Amygdala (tissue), 56 donors: ENCODE data around the gene TMEM138.
"Not testable (repeated sequence)": the region's sequence is repeated elsewhere in the genome, so short reads cannot be mapped to it uniquely, and the experiment has no call there.

Experiments
- DNase-seq, 56 donors: peaks; one replicate each; lab custom pipeline; 2025; lab: John Stamatoyannopoulos, UW

TMEM138 gene

DNA sequence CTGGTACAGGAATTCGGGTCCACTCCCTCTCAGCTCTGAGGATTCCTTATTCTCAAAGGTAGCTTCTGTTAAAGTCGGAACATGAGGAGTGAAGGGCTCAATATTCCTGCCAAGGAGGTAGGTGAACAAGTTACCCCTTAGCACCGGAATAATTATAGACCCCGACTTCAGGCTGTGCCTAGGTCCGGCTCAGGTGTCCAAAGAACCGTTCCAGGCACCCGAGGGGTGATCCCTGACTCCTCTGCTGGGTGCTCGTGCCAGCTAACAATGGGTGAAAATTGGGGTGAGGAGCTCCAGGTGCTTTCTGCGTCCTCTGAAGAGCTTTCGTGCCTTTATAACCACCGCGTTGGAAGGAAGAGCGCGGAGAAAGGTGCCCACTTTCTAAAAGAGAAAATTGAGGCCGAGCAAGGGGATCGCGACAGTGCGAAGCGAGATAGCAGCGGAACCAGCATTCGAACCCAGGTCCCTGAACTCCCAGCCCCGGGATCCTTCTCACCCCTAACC, 885 bp upstream of the TMEM138 start:
- peak in 1 of 56 donors; percentile 45 for DNase-seq

GRCh38 chr11:61362542-61362875, 335 bp downstream of the TMEM138 start:
- DNase-seq, result peak in 2 of 56 donors; percentile 59 to 64

DNA sequence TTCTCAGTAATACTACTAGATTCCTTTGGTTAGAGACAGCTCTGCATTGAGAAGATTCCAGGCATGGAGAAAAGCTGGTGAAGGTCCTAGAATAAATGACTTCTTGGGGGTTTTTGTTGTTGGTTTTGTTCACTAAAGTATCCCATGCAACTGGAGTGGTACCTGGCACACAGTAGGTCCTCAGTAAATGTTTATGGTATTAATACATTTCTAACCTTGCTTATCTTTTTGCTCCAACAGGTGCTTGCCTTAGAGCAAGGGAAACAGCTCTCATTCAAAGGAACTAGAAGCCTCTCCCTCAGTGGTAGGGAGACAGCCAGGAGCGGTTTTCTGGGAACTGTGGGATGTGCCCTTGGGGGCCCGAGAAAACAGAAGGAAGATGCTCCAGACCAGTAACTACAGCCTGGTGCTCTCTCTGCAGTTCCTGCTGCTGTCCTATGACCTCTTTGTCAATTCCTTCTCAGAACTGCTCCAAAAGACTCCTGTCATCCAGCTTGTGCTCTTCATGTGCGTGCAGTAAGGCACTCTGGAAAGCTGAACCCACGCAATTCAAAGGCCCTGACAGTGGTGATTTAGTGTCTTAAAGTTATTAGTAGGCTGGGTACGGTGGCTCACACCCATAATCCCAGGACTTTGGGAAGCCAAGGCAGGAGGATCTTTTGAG, 2.0 kb downstream of the TMEM138 start:
- DNase-seq, result no peak

GRCh38 chr11:61367406-61367805, 5.2 kb downstream of the TMEM138 start:
- DNase-seq, result no peak

DNA sequence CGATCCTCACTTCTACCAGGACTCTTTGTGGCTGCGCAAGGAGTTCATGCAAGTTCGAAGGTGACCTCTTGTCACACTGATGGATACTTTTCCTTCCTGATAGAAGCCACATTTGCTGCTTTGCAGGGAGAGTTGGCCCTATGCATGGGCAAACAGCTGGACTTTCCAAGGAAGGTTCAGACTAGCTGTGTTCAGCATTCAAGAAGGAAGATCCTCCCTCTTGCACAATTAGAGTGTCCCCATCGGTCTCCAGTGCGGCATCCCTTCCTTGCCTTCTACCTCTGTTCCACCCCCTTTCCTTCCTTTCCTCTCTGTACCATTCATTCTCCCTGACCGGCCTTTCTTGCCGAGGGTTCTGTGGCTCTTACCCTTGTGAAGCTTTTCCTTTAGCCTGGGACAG, 6.5 kb downstream of the TMEM138 start:
- no peak for DNase-seq

GRCh38 chr11:61369372-61370348, 7.5 kb downstream of the TMEM138 start:
- peak in 2 of 56 donors; percentile 13 to 19 for DNase-seq

GRCh38 chr11:61370349-61371005, 8.3 kb downstream of the TMEM138 start:
- no peak for DNase-seq

GRCh38 chr11:61372659-61373420, 10.7 kb downstream of the TMEM138 start:
- no peak for DNase-seq

DNA sequence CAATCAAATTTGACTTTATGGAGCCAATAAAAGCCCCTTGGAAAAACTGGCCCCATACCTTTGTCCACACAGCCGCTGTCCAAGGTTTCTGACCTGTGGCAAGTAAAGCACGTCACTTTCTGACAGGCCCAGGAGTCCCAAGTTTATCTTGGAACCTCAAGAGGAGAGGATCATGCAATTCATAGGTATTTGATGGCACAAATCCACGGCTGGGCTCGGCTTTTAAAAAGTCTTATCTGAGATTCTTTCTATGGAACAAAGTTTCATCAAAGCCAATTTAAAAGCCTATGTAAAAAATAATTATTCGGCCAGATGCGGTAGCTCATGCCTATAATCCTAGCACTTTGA, 13.6 kb downstream of the TMEM138 start:
- no peak for DNase-seq

DNA sequence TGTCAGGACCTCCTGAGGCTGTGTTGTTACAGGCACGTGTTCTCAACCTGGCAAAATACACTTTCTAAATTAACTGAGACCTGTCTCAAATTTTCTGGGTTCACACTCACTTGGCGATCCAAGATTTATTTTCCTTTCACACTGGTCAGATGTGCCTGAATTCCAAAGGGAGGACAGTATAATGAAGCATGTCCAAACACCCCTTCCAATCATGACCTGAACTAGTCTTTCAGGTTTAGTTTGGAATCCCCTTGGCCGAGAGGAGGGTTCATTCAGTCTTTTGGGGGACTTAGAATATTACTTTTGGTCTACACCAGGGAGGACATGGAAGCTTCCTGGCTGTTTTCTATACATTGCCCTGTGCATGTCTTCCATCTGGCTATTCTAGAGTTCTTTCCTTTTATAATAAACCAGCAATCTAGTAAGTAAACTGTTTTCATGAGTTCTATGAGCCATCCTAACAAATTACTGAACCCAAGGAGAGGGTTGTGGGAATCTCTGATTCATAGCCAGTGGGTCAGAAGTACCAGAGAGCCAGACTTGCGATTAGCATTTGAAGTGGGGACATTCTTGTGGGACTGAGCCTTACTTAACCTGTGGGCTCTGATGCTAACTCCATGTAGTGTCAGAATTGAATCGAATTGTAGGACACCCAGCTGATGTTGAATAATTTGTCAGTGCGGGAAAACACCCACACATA, 15.4 kb downstream of the TMEM138 start:
- DNase-seq, result no peak

GRCh38 chr11:61378713-61379313, 16.6 kb downstream of the TMEM138 start:
- no peak for DNase-seq

- no peak for DNase-seq
Measured at GRCh38 chr11:61380884-61381283, 18.7 kb downstream of the TMEM138 start.

GRCh38 chr11:61383859-61384258, 21.7 kb downstream of the TMEM138 start:
- not testable (repeated sequence) for DNase-seq

- DNase-seq, result no peak
Measured at GRCh38 chr11:61384271-61385242, 22.4 kb downstream of the TMEM138 start.

GRCh38 chr11:61390161-61390560, 28.0 kb downstream of the TMEM138 start:
- no peak for DNase-seq

DNA sequence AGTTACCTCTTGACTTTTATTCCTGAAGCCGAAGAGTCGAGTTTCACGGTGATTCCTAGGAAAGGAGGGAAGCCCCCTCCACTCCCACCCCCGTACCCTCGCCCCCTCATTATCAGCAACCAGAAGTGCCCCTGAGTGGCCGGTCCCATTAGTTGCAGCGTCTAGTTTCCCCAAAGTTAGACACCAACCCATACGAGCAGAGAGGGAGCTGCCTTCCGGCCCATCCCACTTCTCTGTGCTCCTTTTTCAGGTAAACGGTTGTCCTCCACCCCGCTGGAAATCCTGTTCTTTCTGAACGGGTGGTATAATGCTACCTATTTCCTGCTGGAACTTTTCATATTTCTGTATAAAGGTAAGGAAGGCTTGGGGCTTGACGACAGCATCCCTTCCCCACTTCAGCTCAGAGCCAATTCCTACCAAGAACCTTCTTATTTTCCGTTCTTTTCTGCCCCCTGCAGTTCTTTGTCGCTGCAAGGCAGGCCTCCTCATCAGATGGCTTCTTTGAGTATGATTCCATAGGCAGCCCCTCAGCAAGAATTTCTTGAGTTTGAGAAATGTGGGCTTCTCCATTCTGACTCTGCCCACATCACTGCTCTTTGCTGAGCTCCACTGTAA, 30.9 kb downstream of the TMEM138 start:
- DNase-seq, result peak in 1 of 56 donors; percentile 44

GRCh38 chr11:61401173-61401572, 39.0 kb downstream of the TMEM138 start:
- no peak for DNase-seq

DNA sequence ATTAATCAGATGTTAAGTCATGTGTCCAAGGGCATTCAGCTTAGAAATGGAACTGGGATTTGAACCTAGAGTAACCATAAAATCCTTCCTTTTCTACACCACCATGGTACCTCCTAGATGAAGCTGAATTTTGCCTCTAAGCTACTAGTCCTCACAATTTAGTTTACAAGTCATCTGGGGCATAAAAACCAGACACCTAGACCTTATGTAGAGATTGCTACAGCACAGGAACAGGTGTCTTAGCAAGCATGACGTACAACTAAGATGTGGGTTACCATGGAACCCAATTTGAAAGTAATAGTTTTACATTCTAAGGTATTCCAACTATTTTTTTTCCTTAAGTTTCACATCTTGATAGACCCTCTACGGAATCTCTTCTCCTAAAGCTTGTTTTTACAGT, 39.4 kb downstream of the TMEM138 start:
- no peak for DNase-seq
